HG02798 (cell line): ENCODE results near the gene TMEM43.
"Not testable (repeated sequence)": the region's sequence is repeated elsewhere in the genome, so short reads cannot be mapped to it uniquely, and the experiment has no call there.

Experiments used
- ATAC-seq: cut with Tn5 transposase; IDR thresholded peaks from one replicate; pipeline ENCODE4 v1.9.1; 2021; ENCODE audit warnings: mild to moderate bottlenecking; ENCODE audit not compliant: unreplicated experiment, poor library complexity

The TMEM43 gene

GRCh38 chr3:14124615-14125192 is at the start of gene TMEM43, which contains the start of gene CHCHD4:
Gene TMEM43 (plus strand): TSS chr3:14125052. CDS start chr3:14125194, 142 bp downstream.
Gene CHCHD4 (minus strand): TSS chr3:14124870. CDS start chr3:14124676, 194 bp downstream.
- peak; percentile 90 for ATAC-seq

GRCh38 chr3:14075233-14075632 is 49.6 kb upstream of the TMEM43 start:
- ATAC-seq = not testable (repeated sequence)

- ATAC-seq = no peak
These were observed 47.5 kb upstream of the TMEM43 start for GRCh38 chr3:14077310-14077709.

- peak; percentile 36 for ATAC-seq
These were observed 42.7 kb upstream of the TMEM43 start for GRCh38 chr3:14082108-14082657.

GRCh38 chr3:14087461-14087860 is 37.4 kb upstream of the TMEM43 start:
- not testable (repeated sequence) for ATAC-seq

GRCh38 chr3:14091959-14092358 is 32.9 kb upstream of the TMEM43 start:
- not testable (repeated sequence) for ATAC-seq

GRCh38 chr3:14092464-14092863 is 32.4 kb upstream of the TMEM43 start:
- no peak for ATAC-seq

GRCh38 chr3:14093831-14094230 is 31.0 kb upstream of the TMEM43 start:
- no peak for ATAC-seq

- no peak for ATAC-seq
These were observed 28.1 kb upstream of the TMEM43 start for GRCh38 chr3:14096742-14097141.

GRCh38 chr3:14097616-14098391 is 27.0 kb upstream of the TMEM43 start:
- no peak for ATAC-seq

GRCh38 chr3:14109821-14110220 is 15.0 kb upstream of the TMEM43 start:
- not testable (repeated sequence) for ATAC-seq

GRCh38 chr3:14110699-14111098 is 14.2 kb upstream of the TMEM43 start:
- ATAC-seq = no peak

GRCh38 chr3:14113965-14114635 is 10.8 kb upstream of the TMEM43 start:
- no peak for ATAC-seq

- ATAC-seq = no peak
These were observed 7.1 kb upstream of the TMEM43 start for GRCh38 chr3:14117468-14118399.

- ATAC-seq = no peak
These were observed 6.2 kb upstream of the TMEM43 start for GRCh38 chr3:14118400-14119381.

- no peak for ATAC-seq
These were observed 5.2 kb upstream of the TMEM43 start for GRCh38 chr3:14119651-14120050.

- no peak for ATAC-seq
These were observed 4.5 kb upstream of the TMEM43 start for GRCh38 chr3:14120111-14120920.

- ATAC-seq = not testable (repeated sequence)
These were observed 3.9 kb upstream of the TMEM43 start for GRCh38 chr3:14120921-14121448.
